Heart left ventricle (tissue), 13 donors: Measurements from ENCODE around the gene ARFGAP1.

Source experiments
- POLR2A ChIP-seq, 2 donors: fragments of 450-650 bp; IDR thresholded peaks; one replicate each; pipeline ENCODE4 v1.6.1; 2017; ENCODE audit warnings: antibody characterized with exemption in 2 of 2, mild to moderate bottlenecking in 2 of 2, moderate library complexity in 2 of 2
- TF ChIP-seq, protein P1 (sequence below), 12 donors: fragments of 200-600 bp; sonication (generic) in 4 of 12; IDR thresholded peaks; one replicate each; pipeline versions ENCODE4 v1.5.0 to v1.8.0; 2018 to 2022; ENCODE audit warnings: antibody characterized with exemption in 12 of 12, mild to moderate bottlenecking in 5 of 12
- donor health status: ischemic (EF 13 %, LVEDD 7.1; RV severe dilation, severe dysfunction).
- donor health status: DM: no; HTN: yes; CAD: no.
- donor health status: DM: no; HTN: no; CAD: no.
- donor health status: ischemic (EF 25% LVEDD 6.9; RV normal size, moderate dysfunction).
- donor health status: ischemic (EF 25% LVEDD 5.7; RV mildly dilated, moderate dysfunction).
- donor health status: ischemic (EF 35%, LVEDD 5.7; RV mildly dilated, moderate dysfunction).
- donor health status: nonischemic (EF 11% LVEDD 7.7; RV severe dilation, severe dysfunction).
- donor health status: DM: yes; HTN: yes; CAD: no.
- donor health status: PGD.
- donor health status: ischemic (EF 29% LVEDD 5.4; RV normal size, mild dysfunction).
- donor health status: nonischemic (EF 23%, LVEDD 6.1; RV moderate dilation, normal function).

DNA sequence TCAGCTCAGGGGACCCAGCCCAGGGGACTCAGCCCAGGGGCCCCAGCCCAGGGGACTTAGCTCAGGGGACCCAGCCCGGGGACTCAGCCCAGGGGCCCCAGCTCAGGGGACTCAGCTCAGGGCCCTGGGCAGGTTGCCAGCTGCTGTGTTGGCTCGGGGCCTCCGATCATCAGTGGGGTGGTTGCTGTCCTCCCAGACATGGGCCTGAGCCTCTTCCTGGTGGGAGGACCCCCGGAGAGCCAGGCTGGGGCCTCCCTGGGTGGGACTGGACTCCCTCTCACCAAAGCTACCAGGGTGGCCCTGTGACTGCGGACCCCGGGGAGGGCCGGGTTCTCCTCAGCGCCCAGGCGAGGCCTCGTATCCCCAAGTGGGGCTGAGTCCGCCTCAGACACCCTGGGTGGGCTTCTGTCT lies 24.8 kb downstream of the ARFGAP1 start:
- TF ChIP-seq, protein P1, sequence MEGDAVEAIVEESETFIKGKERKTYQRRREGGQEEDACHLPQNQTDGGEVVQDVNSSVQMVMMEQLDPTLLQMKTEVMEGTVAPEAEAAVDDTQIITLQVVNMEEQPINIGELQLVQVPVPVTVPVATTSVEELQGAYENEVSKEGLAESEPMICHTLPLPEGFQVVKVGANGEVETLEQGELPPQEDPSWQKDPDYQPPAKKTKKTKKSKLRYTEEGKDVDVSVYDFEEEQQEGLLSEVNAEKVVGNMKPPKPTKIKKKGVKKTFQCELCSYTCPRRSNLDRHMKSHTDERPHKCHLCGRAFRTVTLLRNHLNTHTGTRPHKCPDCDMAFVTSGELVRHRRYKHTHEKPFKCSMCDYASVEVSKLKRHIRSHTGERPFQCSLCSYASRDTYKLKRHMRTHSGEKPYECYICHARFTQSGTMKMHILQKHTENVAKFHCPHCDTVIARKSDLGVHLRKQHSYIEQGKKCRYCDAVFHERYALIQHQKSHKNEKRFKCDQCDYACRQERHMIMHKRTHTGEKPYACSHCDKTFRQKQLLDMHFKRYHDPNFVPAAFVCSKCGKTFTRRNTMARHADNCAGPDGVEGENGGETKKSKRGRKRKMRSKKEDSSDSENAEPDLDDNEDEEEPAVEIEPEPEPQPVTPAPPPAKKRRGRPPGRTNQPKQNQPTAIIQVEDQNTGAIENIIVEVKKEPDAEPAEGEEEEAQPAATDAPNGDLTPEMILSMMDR (IDR thresholded peaks at IDR 0.05): no peak
- TF ChIP-seq POLR2A (IDR thresholded peaks at IDR 0.05): no peak
